Fibroblast of skin of scalp (primary cell): ENCODE results near the gene PLP2. TPM values are rescaled to one million over a fixed set of nuclear protein-coding genes. Genes with fewer than 3 reads are reported as not detected.
"Not testable (repeated sequence)": the region's sequence is repeated elsewhere in the genome, so short reads cannot be mapped to it uniquely, and the experiment has no call there.

Source experiments
- DNase-seq: peaks from one replicate; pipeline ENCODE4 v3.0.0-alpha.2; 2013
- polyA plus RNA-seq, 2 experiments: library from polyadenylated mRNA; unstranded; fragments of 120-200 nt; gene quantifications; one replicate each; pipeline ENCODE4 v1.2.1, GENCODE V29; 2013; ENCODE audit not compliant: insufficient read length in 2 of 2

PLP2 gene
- polyA plus RNA-seq (2013, experiment 1 of 2; ENCODE audit: insufficient read length): 116 TPM
- polyA plus RNA-seq (2013, experiment 2 of 2; ENCODE audit: insufficient read length): 122 TPM

- DNase-seq: peak; percentile 43
Observed at GRCh38 chrX:49171752-49172279, at the start of gene PLP2. PLP2 (plus strand) TSS chrX:49171898; CDS start chrX:49172001, 103 bp downstream.

DNA sequence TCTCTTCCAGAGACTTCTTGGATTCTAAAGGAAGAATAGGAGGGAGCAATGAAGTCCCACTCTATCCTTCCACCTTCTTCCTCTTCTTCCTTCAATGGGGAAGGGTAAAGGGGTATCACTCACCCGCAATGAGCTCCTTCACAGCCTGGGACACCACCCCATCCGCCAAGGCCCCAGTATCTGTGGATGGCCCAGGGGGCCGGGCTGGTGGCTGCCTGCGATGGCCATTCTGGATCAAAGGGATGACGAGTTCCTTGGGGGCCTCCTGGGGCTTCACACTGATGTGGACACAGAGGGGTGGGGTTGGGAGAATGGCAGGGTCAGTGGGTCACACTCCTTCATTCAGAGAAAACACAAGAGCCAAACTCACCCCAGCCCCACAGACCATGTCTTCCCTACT is 49.2 kb upstream of the PLP2 start:
- no peak for DNase-seq

- DNase-seq: not testable (repeated sequence)
Observed at GRCh38 chrX:49127742-49128258, 43.9 kb upstream of the PLP2 start.

GRCh38 chrX:49129427-49129826 is 42.3 kb upstream of the PLP2 start:
- DNase-seq: no peak

GRCh38 chrX:49132275-49132674 is 39.4 kb upstream of the PLP2 start:
- DNase-seq: not testable (repeated sequence)

DNA sequence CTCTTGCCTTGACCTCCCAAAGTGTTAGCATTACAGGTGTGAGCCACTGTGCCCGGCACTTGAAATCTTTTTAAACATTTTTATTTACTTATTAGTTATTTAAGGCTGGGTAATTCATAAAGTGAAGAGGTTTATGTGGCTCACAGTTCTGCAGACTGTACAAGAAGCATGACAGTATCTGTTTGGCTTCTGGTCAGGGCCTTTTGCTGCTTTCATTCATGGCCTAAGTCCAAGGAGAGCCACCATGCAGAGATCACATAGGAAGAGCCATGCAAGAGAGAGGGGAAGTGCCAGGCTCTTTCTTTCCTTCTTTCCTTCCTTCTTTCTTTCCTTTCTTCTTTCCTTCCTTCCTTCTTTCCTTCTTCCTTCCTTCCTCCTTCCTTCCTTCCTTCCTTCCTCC is 37.9 kb upstream of the PLP2 start:
- no peak for DNase-seq

DNA sequence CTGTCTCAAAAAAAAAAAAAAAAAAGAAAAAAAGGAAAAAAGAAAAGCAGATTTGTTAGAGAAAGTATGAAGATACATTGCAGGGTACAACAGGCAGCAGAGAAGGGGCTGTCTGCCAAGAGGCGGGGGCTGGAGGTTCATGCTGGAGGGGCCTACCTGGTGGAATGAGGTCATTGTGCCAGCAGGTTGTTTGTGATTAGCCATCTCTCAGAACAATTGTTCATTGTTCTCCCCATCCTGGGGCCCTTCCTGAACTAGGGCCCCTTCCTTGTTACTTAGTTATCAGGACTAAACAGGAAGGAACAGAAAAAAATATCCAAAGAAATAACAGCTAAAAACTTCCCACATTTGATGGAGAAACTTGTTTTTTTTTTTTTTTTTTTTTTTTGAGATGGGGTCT is 34.2 kb upstream of the PLP2 start:
- DNase-seq: no peak

DNA sequence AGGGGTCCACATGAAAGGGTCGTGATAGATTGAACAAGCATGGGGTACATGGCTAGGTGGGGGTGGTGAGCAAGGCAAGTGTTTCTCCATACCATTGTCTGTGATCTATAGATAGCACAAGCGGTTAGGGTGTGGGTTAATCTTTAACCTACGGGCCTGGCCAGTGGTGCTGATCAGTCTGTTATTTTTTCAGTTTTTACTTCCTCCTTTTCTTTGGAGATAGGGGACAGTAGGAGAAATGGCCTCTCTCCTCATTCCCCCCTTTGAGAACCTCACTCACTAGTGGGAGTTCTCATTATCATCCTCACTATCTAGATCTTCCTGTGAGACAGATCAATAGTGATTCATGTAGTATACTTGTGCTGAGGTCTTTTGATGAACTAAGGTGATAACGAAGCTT is 32.0 kb upstream of the PLP2 start:
- no peak for DNase-seq

- DNase-seq: not testable (repeated sequence)
Observed at GRCh38 chrX:49142264-49142663, 29.4 kb upstream of the PLP2 start.

GRCh38 chrX:49143154-49143553 is 28.5 kb upstream of the PLP2 start:
- DNase-seq: not testable (repeated sequence)

DNA sequence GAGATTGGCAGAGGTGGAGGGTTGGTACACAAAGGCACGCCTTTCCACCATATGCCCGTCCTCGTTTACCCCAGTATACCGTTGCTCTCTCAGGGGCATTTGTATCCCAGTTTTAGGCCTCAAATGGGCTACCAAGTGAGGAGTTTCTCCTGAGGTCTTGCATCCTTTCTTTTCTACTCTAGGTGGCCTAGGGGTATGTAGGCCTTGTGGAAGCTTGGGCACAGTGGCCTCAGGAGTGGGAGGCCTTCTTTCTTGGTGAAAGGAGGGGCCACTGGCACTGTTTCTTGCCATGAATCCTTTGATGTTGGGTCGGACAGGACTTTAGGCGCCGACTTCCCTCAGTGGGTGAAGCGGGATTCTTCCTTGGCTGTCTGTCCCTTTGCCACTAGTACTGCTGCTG is 24.4 kb upstream of the PLP2 start:
- DNase-seq: no peak

- DNase-seq: no peak
Observed at GRCh38 chrX:49147936-49148335, 23.8 kb upstream of the PLP2 start.

- not testable (repeated sequence) for DNase-seq
Observed at GRCh38 chrX:49148390-49149100, 23.2 kb upstream of the PLP2 start.

DNA sequence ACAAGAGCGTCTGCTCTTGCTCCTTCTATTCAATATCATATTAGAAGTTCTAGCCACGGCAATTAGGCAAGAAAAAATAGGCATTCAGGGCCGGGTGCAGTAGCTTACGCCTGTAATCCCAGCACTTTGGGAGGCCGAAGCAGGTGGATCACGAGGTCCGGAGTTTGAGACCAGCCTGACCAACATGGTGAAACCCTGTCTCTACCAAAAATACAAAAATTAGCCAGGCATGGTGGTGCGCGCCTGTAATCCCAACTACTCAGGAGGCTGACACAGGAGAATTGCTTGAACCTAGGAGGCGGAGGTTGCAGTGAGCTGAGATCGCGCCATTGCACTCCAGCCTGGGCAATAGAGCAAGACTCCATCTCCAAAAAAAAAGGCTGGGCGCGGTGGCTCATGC is 22.4 kb upstream of the PLP2 start:
- DNase-seq: not testable (repeated sequence)

- DNase-seq: no peak
Observed at GRCh38 chrX:49153467-49153866, 18.2 kb upstream of the PLP2 start.

DNA sequence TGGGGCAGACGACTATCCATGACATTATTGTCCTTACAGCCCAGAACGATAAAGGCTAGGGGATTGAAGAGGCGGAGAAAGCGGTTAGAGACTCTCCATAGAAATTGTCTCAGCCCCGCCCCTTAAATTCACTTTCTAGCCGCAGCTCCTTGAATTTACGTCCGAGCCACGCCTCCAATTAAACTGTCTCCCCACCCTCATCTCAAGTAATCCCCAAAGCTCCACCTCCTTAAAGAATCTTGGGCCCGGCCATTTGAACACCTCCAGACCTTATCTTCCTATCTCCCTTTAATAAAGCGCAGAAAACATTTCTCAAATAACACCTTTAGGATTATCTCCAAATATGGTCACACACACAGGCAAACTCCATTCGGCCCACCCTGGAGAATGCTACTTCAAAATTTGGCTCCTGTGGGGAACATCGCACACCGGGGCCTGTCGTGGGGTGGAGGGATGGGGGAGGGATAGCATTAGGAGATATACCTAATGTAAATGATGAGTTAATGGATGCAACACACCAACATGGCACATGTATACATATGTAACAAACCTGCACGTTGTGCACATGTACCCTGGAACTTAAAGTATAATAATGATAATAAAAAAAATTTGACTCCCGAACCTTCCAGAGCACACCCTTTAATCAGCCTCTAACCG is 16.3 kb upstream of the PLP2 start:
- peak; percentile 71 for DNase-seq

GRCh38 chrX:49155900-49156837 is 15.5 kb upstream of the PLP2 start:
- DNase-seq: peak; percentile 92

GRCh38 chrX:49157194-49157593 is 14.5 kb upstream of the PLP2 start:
- DNase-seq: no peak

- no peak for DNase-seq
Observed at GRCh38 chrX:49160908-49161307, 10.8 kb upstream of the PLP2 start.

DNA sequence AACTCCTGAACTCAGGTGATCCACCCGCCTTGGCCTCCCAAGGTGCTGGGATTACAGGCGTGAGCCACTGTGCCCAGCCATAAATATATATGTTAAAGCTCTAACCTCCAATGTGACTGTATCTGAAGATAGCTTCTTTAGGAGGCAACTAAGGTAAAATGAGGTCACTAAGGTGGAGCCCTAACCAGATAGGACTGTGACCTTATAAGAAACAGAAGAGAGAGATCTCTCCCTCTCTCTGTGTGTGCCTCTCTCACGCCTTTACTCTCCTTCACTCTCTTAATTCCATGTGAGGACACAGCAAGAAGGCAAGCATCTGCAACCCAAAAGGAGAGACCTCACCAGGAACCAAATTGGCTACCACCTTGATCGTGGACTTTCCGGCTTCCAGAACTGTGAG is 10.1 kb upstream of the PLP2 start:
- no peak for DNase-seq

DNA sequence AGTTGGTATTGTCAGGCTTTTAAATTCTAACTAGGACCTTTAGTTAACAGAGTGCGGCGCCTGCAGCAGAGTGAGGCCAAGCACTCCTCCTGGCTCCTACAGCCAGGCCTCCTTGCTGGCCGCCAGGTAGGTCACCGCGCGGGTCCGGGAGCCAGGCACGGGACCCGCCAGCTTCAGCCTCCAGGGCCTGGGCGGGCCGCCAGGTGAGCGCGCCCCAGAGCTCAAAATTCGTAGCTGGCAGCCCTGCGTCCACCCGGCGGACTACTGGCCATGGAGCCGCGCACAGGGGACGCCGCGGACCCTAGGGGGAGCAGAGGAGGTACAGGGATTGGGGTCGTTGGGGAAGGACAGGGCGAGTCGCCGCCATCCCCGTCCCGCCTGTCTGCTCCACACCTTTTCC is 9.1 kb upstream of the PLP2 start, which contains the start of gene MAGIX:
Gene MAGIX, plus strand, starts transcription at position 139 of the 400 bp plus-strand sequence. Its CDS starts 132 bp downstream, at position 271.
- no peak for DNase-seq
